ENCODE measurements around the gene CORO2B.
A peak's percentile ranks its signal among the peaks of the same experiment; 100 is the strongest.
"Not testable (repeated sequence)": the region's sequence is repeated elsewhere in the genome, so short reads cannot be mapped to it uniquely, and the experiment has no call there.

CORO2B gene

GRCh38 chr15:68739390-68740080, 160.7 kb downstream of the CORO2B start:
- Histone ChIP-seq H3K4me3 (no peak overlapping the region), H3K9ac (ENCODE audit: insufficient read length) (no peak overlapping the region), H3K27ac (no peak overlapping the region), H3K9me3 (ENCODE audit: low read depth, low read length) (no peaks in the 10 kb centered on the region), H3K36me3 (ENCODE audit: insufficient read depth, low read length) (no peaks in the 10 kb centered on the region)
- no peak for TF ChIP-seq FOXP2 (optimal IDR thresholded peaks at IDR 0.05; ENCODE audit: control extremely low read depth, extremely low read length, insufficient read depth)
- TF ChIP-seq POLR2AphosphoS5 (IDR thresholded peaks at IDR 0.05; ENCODE audit: borderline replicate concordance, low read depth, low read length) = no peak
- no peak for TF ChIP-seq EZH2 (IDR thresholded peaks at IDR 0.05)
- DNase-seq (ENCODE audit: low read depth, low spot score) = no peak

GRCh38 chr15:68743256-68743655, 164.5 kb downstream of the CORO2B start:
- no peak for DNase-seq (ENCODE audit: low read depth, low spot score)
- H3K36me3 ChIP-seq (ENCODE audit: insufficient read depth, low read length) = no peaks in the 10 kb centered on the region
- H3K27ac ChIP-seq = no peak overlapping the region
- no peak for TF ChIP-seq EZH2 (IDR thresholded peaks at IDR 0.05)
- no peak for TF ChIP-seq POLR2AphosphoS5 (IDR thresholded peaks at IDR 0.05; ENCODE audit: borderline replicate concordance, low read depth, low read length)
- H3K4me3 ChIP-seq = no peak overlapping the region
- H3K9ac ChIP-seq (ENCODE audit: insufficient read length) = no peak overlapping the region
- H3K9me3 ChIP-seq (ENCODE audit: low read depth, low read length) = no peaks in the 10 kb centered on the region

- Histone ChIP-seq H3K4me3 (peak overlapping the region; percentile 20; the same call in 1 of the 2 replicates), H3K9me3 (ENCODE audit: low read depth, low read length) (peaks cover 2% of the 10 kb centered on the region; the same call in 1 of the 2 replicates), H3K9ac (ENCODE audit: insufficient read length) (no peak overlapping the region), H3K27ac (0 out of 2 replicates have a peak overlapping the region, but pooled peaks have one; percentile 85), H3K36me3 (ENCODE audit: insufficient read depth, low read length) (no peaks in the 10 kb centered on the region)
- TF ChIP-seq POLR2AphosphoS5 (IDR thresholded peaks at IDR 0.05; ENCODE audit: borderline replicate concordance, low read depth, low read length) = no peak
- TF ChIP-seq EZH2 (IDR thresholded peaks at IDR 0.05) = no peak
- no peak for TF ChIP-seq FOXP2 (optimal IDR thresholded peaks at IDR 0.05; ENCODE audit: control extremely low read depth, extremely low read length, insufficient read depth)
- no peak for DNase-seq (ENCODE audit: low read depth, low spot score)
Observed at GRCh38 chr15:68749365-68749764, 170.6 kb downstream of the CORO2B start.

GRCh38 chr15:68749793-68750192, 171.0 kb downstream of the CORO2B start:
- TF ChIP-seq EZH2 (IDR thresholded peaks at IDR 0.05) = no peak
- TF ChIP-seq FOXP2 (optimal IDR thresholded peaks at IDR 0.05; ENCODE audit: control extremely low read depth, extremely low read length, insufficient read depth) = peak; percentile 68
- TF ChIP-seq POLR2AphosphoS5 (IDR thresholded peaks at IDR 0.05; ENCODE audit: borderline replicate concordance, low read depth, low read length) = no peak
- peak overlapping the region; percentile 85 for H3K27ac ChIP-seq
- peak overlapping the region; percentile 20; the same call in 1 of the 2 replicates for H3K4me3 ChIP-seq
- peak; percentile 88 for DNase-seq (ENCODE audit: low read depth, low spot score)
- no peak overlapping the region for H3K9ac ChIP-seq (ENCODE audit: insufficient read length)
- no peaks in the 10 kb centered on the region for H3K36me3 ChIP-seq (ENCODE audit: insufficient read depth, low read length)
- peaks cover 2% of the 10 kb centered on the region; the same call in 1 of the 2 replicates for H3K9me3 ChIP-seq (ENCODE audit: low read depth, low read length)

GRCh38 chr15:68751622-68752021, 172.8 kb downstream of the CORO2B start:
- H3K36me3 ChIP-seq (ENCODE audit: insufficient read depth, low read length) = no peaks in the 10 kb centered on the region
- TF ChIP-seq EZH2 (IDR thresholded peaks at IDR 0.05) (no peak), POLR2AphosphoS5 (IDR thresholded peaks at IDR 0.05; ENCODE audit: borderline replicate concordance, low read depth, low read length) (no peak), FOXP2 (optimal IDR thresholded peaks at IDR 0.05; ENCODE audit: control extremely low read depth, extremely low read length, insufficient read depth) (no peak)

GRCh38 chr15:68755731-68756130, 176.9 kb downstream of the CORO2B start:
- no peak for DNase-seq (ENCODE audit: low read depth, low spot score)
- H3K27ac ChIP-seq = no peak overlapping the region
- no peak overlapping the region for H3K4me3 ChIP-seq
- TF ChIP-seq FOXP2 (optimal IDR thresholded peaks at IDR 0.05; ENCODE audit: control extremely low read depth, extremely low read length, insufficient read depth) (no peak), EZH2 (IDR thresholded peaks at IDR 0.05) (no peak), POLR2AphosphoS5 (IDR thresholded peaks at IDR 0.05; ENCODE audit: borderline replicate concordance, low read depth, low read length) (no peak)
- H3K9me3 ChIP-seq (ENCODE audit: low read depth, low read length) = no peaks in the 10 kb centered on the region
- no peaks in the 10 kb centered on the region for H3K36me3 ChIP-seq (ENCODE audit: insufficient read depth, low read length)
- H3K9ac ChIP-seq (ENCODE audit: insufficient read length) = no peak overlapping the region

More at GRCh38 chr15:68751622-68752021, 172.8 kb downstream of the CORO2B start:
- peaks cover 2% of the 10 kb centered on the region; the same call in 1 of the 2 replicates for H3K9me3 ChIP-seq (ENCODE audit: low read depth, low read length)
- H3K27ac ChIP-seq = no peak overlapping the region
- H3K9ac ChIP-seq (ENCODE audit: insufficient read length) = no peak overlapping the region
- no peak for DNase-seq (ENCODE audit: low read depth, low spot score)
- H3K4me3 ChIP-seq = no peak overlapping the region

GRCh38 chr15:68759982-68760579, 181.3 kb downstream of the CORO2B start:
- not testable (repeated sequence) for H3K9me3 ChIP-seq (ENCODE audit: low read depth, low read length); DNase-seq (ENCODE audit: low read depth, low spot score); H3K27ac ChIP-seq; H3K4me3 ChIP-seq; H3K36me3 ChIP-seq (ENCODE audit: insufficient read depth, low read length); H3K9ac ChIP-seq (ENCODE audit: insufficient read length)

- DNase-seq (ENCODE audit: low read depth, low spot score) = no peak
- TF ChIP-seq POLR2AphosphoS5 (IDR thresholded peaks at IDR 0.05; ENCODE audit: borderline replicate concordance, low read depth, low read length) (no peak), FOXP2 (optimal IDR thresholded peaks at IDR 0.05; ENCODE audit: control extremely low read depth, extremely low read length, insufficient read depth) (no peak), EZH2 (IDR thresholded peaks at IDR 0.05) (no peak)
Observed at GRCh38 chr15:68763063-68763462, 184.3 kb downstream of the CORO2B start.

More at GRCh38 chr15:68763063-68763462, 184.3 kb downstream of the CORO2B start:
- Histone ChIP-seq H3K9me3 (ENCODE audit: low read depth, low read length) (no peaks in the 10 kb centered on the region), H3K36me3 (ENCODE audit: insufficient read depth, low read length) (no peaks in the 10 kb centered on the region), H3K9ac (ENCODE audit: insufficient read length) (no peak overlapping the region), H3K27ac (no peak overlapping the region; the same call in 1 of the 2 replicates), H3K4me3 (no peak overlapping the region)

Measured in SK-N-MC (cell line).